Fibroblast of lung (primary cell): ENCODE measurements around the gene RPLP2.

Experiments
- CTCF ChIP-seq, 2 donors: IDR thresholded peaks in 1 of 2; conservative IDR thresholded peaks in 1 of 2; 1 replicate in 1 of 2; 2 replicates in 1 of 2; pipeline ENCODE4 v1.5.1; 2011 to 2012; ENCODE audit warnings: low read length in 2 of 2, control low read depth in 1 of 2, inconsistent platforms in 1 of 2, low read depth in 1 of 2, mild to moderate bottlenecking in 1 of 2
- EZH2 ChIP-seq: IDR thresholded peaks from 2 replicates; pipeline ENCODE4 v1.5.1; 2012; ENCODE audit warnings: low read length, control low read depth, mild to moderate bottlenecking; ENCODE audit errors: missing control alignments

- TF ChIP-seq CTCF (conservative IDR thresholded peaks at IDR 0.05 in 1 of 2, IDR thresholded peaks at IDR 0.05 in 1 of 2; ENCODE audit: low read depth in 1 of 2, low read length in 2 of 2) (no peak), EZH2 (no peak)
These were observed 38.1 kb downstream of the RPLP2 start for GRCh38 chr11:847876-848275.
